ENCODE results near the gene MRPS22.

- TF ChIP-seq CTCF (IDR thresholded peaks at IDR 0.05) (no peak), POLR2A (IDR thresholded peaks at IDR 0.05) (no peak)
Measured at GRCh38 chr3:139396707-139397106, 52.9 kb downstream of the MRPS22 start.
